ENCODE data around the gene OOSP4A. TPM values are rescaled to one million over a fixed set of nuclear protein-coding genes. Genes with fewer than 3 reads are reported as not detected.

OOSP4A gene
- not detected for total RNA-seq

GRCh38 chr11:59963733-59964132 is at the start of gene OOSP4A:
Gene OOSP4A (plus strand): TSS chr11:59964033. CDS start chr11:59964033, 0 bp downstream.
- Mint-ChIP-seq H3K36me3 (ENCODE audit: low read depth) (no peaks in the 10 kb centered on the region), H3K27ac (no peak within 1 kb of the TSS), H3K9me3 (no peaks in the 10 kb centered on the region), H3K27me3 (ENCODE audit: low read depth) (peaks cover 10% of the 10 kb centered on the region), H3K4me3 (no peak within 1 kb of the TSS), H3K4me1 (ENCODE audit: low read depth) (no peaks in the 10 kb centered on the region)
- no peak for DNase-seq
- intact Hi-C loops (cut with micrococcal nuclease): no loop called here
- CTCF ChIA-PET: interaction anchor here (0.6 kb wide), 1 partner anchor 14 kb away, joined by 5 read pairs; no protein-coding TSS in a partner anchor

GRCh38 chr11:59918480-59918879 is 45.4 kb upstream of the OOSP4A start:
- Mint-ChIP-seq H3K4me1 (ENCODE audit: low read depth) (no peaks in the 10 kb centered on the region), H3K9me3 (peaks cover 25% of the 10 kb centered on the region), H3K27ac (no peak overlapping the region), H3K27me3 (ENCODE audit: low read depth) (peaks cover 7% of the 10 kb centered on the region), H3K36me3 (ENCODE audit: low read depth) (peaks cover 5% of the 10 kb centered on the region), H3K4me3 (no peak overlapping the region)
- no peak for DNase-seq
- CTCF ChIA-PET: interaction anchor here (0.6 to 1.2 kb wide), 5 partner anchors 42 to 579 kb away, joined by 3 to 5 read pairs (median 3); no protein-coding TSS in a partner anchor
- intact Hi-C loops (cut with micrococcal nuclease): loop anchor here (2.0 to 10.0 kb wide), 2 partner anchors 56 to 382 kb away; no protein-coding TSS in a partner anchor

GRCh38 chr11:59918987-59919589 is 44.7 kb upstream of the OOSP4A start:
- peak; percentile 46 for DNase-seq
- H3K36me3 Mint-ChIP-seq (ENCODE audit: low read depth): peaks cover 5% of the 10 kb centered on the region
- peaks cover 29% of the 10 kb centered on the region for H3K9me3 Mint-ChIP-seq
- peaks cover 4% of the 10 kb centered on the region for H3K27me3 Mint-ChIP-seq (ENCODE audit: low read depth)
- no peaks in the 10 kb centered on the region for H3K4me1 Mint-ChIP-seq (ENCODE audit: low read depth)
- CTCF ChIA-PET: interaction anchor here (0.6 to 1.2 kb wide), 5 partner anchors 42 to 578 kb away, joined by 3 to 5 read pairs (median 3); no protein-coding TSS in a partner anchor
- no peak overlapping the region for H3K27ac Mint-ChIP-seq
- H3K4me3 Mint-ChIP-seq: no peak overlapping the region
- intact Hi-C loops (cut with micrococcal nuclease): loop anchor here (1.0 to 10.0 kb wide), 4 partner anchors 56 to 382 kb away; no protein-coding TSS in a partner anchor

- DNase-seq: no peak
- Mint-ChIP-seq H3K36me3 (ENCODE audit: low read depth) (peaks cover 6% of the 10 kb centered on the region), H3K9me3 (peaks cover 49% of the 10 kb centered on the region), H3K4me3 (no peak overlapping the region), H3K27me3 (ENCODE audit: low read depth) (peaks cover 2% of the 10 kb centered on the region), H3K27ac (no peak overlapping the region), H3K4me1 (ENCODE audit: low read depth) (no peaks in the 10 kb centered on the region)
- CTCF ChIA-PET: interaction anchor here (0.6 kb wide), 1 partner anchor 208 kb away, joined by 5 read pairs; no protein-coding TSS in a partner anchor
- intact Hi-C loops (cut with micrococcal nuclease): no loop called here
These were observed 40.0 kb upstream of the OOSP4A start for GRCh38 chr11:59923813-59924212.

GRCh38 chr11:59931688-59932087 is 32.1 kb upstream of the OOSP4A start:
- H3K36me3 Mint-ChIP-seq (ENCODE audit: low read depth): peaks cover 3% of the 10 kb centered on the region

GRCh38 chr11:59938132-59938531 is 25.7 kb upstream of the OOSP4A start, which contains the start of gene OOSP1:
Gene OOSP1 (plus strand): TSS chr11:59938432. CDS start chr11:59938455, 23 bp downstream.
- H3K9me3 Mint-ChIP-seq: no peaks in the 10 kb centered on the region
- no peak for DNase-seq
- intact Hi-C loops (cut with micrococcal nuclease): no loop called here
- H3K4me3 Mint-ChIP-seq: no peak within 1 kb of the TSS
- no peak within 1 kb of the TSS for H3K27ac Mint-ChIP-seq
- peaks cover 19% of the 10 kb centered on the region for H3K27me3 Mint-ChIP-seq (ENCODE audit: low read depth)
- CTCF ChIA-PET: no interaction called here
- no peaks in the 10 kb centered on the region for H3K4me1 Mint-ChIP-seq (ENCODE audit: low read depth)
- no peaks in the 10 kb centered on the region for H3K36me3 Mint-ChIP-seq (ENCODE audit: low read depth)

More at GRCh38 chr11:59931688-59932087, 32.1 kb upstream of the OOSP4A start:
- H3K27me3 Mint-ChIP-seq (ENCODE audit: low read depth): peaks cover 3% of the 10 kb centered on the region
- no peak overlapping the region for H3K27ac Mint-ChIP-seq
- no peak overlapping the region for H3K4me3 Mint-ChIP-seq
- no peak for DNase-seq
- intact Hi-C loops (cut with micrococcal nuclease): no loop called here
- CTCF ChIA-PET: no interaction called here
- no peaks in the 10 kb centered on the region for H3K4me1 Mint-ChIP-seq (ENCODE audit: low read depth)
- H3K9me3 Mint-ChIP-seq: peaks cover 18% of the 10 kb centered on the region

- H3K9me3 Mint-ChIP-seq: no peaks in the 10 kb centered on the region
- intact Hi-C loops (cut with micrococcal nuclease): no loop called here
- CTCF ChIA-PET: no interaction called here
- no peak overlapping the region for H3K27ac Mint-ChIP-seq
- H3K27me3 Mint-ChIP-seq (ENCODE audit: low read depth): peaks cover 19% of the 10 kb centered on the region
- no peak for DNase-seq
- H3K4me3 Mint-ChIP-seq: no peak overlapping the region
- H3K4me1 Mint-ChIP-seq (ENCODE audit: low read depth): no peaks in the 10 kb centered on the region
- no peaks in the 10 kb centered on the region for H3K36me3 Mint-ChIP-seq (ENCODE audit: low read depth)
These were observed 25.1 kb upstream of the OOSP4A start for GRCh38 chr11:59938718-59939117.

- H3K9me3 Mint-ChIP-seq: no peaks in the 10 kb centered on the region
- no peak overlapping the region for H3K4me3 Mint-ChIP-seq
- no peaks in the 10 kb centered on the region for H3K36me3 Mint-ChIP-seq (ENCODE audit: low read depth)
- H3K27ac Mint-ChIP-seq: no peak overlapping the region
- intact Hi-C loops (cut with micrococcal nuclease): no loop called here
- H3K27me3 Mint-ChIP-seq (ENCODE audit: low read depth): peaks cover 15% of the 10 kb centered on the region
- CTCF ChIA-PET: no interaction called here
- DNase-seq: no peak
- no peaks in the 10 kb centered on the region for H3K4me1 Mint-ChIP-seq (ENCODE audit: low read depth)
These were observed 24.4 kb upstream of the OOSP4A start for GRCh38 chr11:59939482-59939881.

GRCh38 chr11:59941091-59941490 is 22.7 kb upstream of the OOSP4A start:
- no peak overlapping the region for H3K4me3 Mint-ChIP-seq
- CTCF ChIA-PET: no interaction called here

GRCh38 chr11:59943997-59944714 is 19.7 kb upstream of the OOSP4A start:
- Mint-ChIP-seq H3K4me1 (ENCODE audit: low read depth) (no peaks in the 10 kb centered on the region), H3K27ac (no peak overlapping the region), H3K36me3 (ENCODE audit: low read depth) (no peaks in the 10 kb centered on the region), H3K4me3 (no peak overlapping the region), H3K27me3 (ENCODE audit: low read depth) (peaks cover 30% of the 10 kb centered on the region), H3K9me3 (no peaks in the 10 kb centered on the region)
- CTCF ChIA-PET: no interaction called here
- no peak for DNase-seq
- intact Hi-C loops (cut with micrococcal nuclease): no loop called here

More at GRCh38 chr11:59941091-59941490, 22.7 kb upstream of the OOSP4A start:
- Mint-ChIP-seq H3K27ac (no peak overlapping the region), H3K9me3 (no peaks in the 10 kb centered on the region), H3K36me3 (ENCODE audit: low read depth) (no peaks in the 10 kb centered on the region), H3K4me1 (ENCODE audit: low read depth) (no peaks in the 10 kb centered on the region), H3K27me3 (ENCODE audit: low read depth) (peaks cover 23% of the 10 kb centered on the region)
- intact Hi-C loops (cut with micrococcal nuclease): no loop called here
- no peak for DNase-seq

GRCh38 chr11:59944720-59945119 is 19.1 kb upstream of the OOSP4A start:
- no peak overlapping the region for H3K27ac Mint-ChIP-seq
- CTCF ChIA-PET: no interaction called here
- H3K27me3 Mint-ChIP-seq (ENCODE audit: low read depth): peaks cover 30% of the 10 kb centered on the region
- H3K36me3 Mint-ChIP-seq (ENCODE audit: low read depth): no peaks in the 10 kb centered on the region
- intact Hi-C loops (cut with micrococcal nuclease): no loop called here
- H3K9me3 Mint-ChIP-seq: no peaks in the 10 kb centered on the region
- H3K4me1 Mint-ChIP-seq (ENCODE audit: low read depth): no peaks in the 10 kb centered on the region
- no peak for DNase-seq
- no peak overlapping the region for H3K4me3 Mint-ChIP-seq

GRCh38 chr11:59953463-59954218 is 10.2 kb upstream of the OOSP4A start:
- no peaks in the 10 kb centered on the region for H3K36me3 Mint-ChIP-seq (ENCODE audit: low read depth)
- H3K27ac Mint-ChIP-seq: no peak overlapping the region
- no peaks in the 10 kb centered on the region for H3K4me1 Mint-ChIP-seq (ENCODE audit: low read depth)
- no peak overlapping the region for H3K4me3 Mint-ChIP-seq
- intact Hi-C loops (cut with micrococcal nuclease): no loop called here
- DNase-seq: no peak
- no peaks in the 10 kb centered on the region for H3K9me3 Mint-ChIP-seq
- peaks cover 7% of the 10 kb centered on the region for H3K27me3 Mint-ChIP-seq (ENCODE audit: low read depth)
- CTCF ChIA-PET: no interaction called here

Measured in activated naive CD4-positive, alpha-beta T cell treated with anti-CD3 and anti-CD28 coated beads for 36 hours (primary cell).